ENCODE data around the gene PPP1R1C.

DNA sequence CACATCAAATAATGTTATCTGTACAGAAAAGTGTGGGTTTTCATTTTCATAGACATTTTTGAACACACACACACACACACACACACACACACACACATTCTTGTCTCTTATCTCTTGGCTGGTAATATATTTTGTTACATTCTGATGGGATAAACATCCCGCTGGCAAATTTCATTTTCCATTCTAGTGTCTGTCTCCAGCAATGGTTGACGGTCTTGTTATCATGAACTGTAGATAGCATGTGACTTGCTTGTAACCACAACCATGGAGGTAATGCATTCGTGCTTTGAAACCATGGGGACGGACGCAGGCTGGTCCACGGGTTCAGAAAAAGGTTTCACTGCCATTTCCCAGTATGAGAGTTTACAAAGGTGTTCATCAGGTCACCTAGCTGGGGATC, 156.4 kb downstream of the PPP1R1C start:
- TF ChIP-seq POLR2A (IDR thresholded peaks at IDR 0.05) (no peak), POLR2AphosphoS5 (IDR thresholded peaks at IDR 0.05) (no peak)
- TF ChIP-seq, protein P1, sequence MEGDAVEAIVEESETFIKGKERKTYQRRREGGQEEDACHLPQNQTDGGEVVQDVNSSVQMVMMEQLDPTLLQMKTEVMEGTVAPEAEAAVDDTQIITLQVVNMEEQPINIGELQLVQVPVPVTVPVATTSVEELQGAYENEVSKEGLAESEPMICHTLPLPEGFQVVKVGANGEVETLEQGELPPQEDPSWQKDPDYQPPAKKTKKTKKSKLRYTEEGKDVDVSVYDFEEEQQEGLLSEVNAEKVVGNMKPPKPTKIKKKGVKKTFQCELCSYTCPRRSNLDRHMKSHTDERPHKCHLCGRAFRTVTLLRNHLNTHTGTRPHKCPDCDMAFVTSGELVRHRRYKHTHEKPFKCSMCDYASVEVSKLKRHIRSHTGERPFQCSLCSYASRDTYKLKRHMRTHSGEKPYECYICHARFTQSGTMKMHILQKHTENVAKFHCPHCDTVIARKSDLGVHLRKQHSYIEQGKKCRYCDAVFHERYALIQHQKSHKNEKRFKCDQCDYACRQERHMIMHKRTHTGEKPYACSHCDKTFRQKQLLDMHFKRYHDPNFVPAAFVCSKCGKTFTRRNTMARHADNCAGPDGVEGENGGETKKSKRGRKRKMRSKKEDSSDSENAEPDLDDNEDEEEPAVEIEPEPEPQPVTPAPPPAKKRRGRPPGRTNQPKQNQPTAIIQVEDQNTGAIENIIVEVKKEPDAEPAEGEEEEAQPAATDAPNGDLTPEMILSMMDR (IDR thresholded peaks at IDR 0.05), result no peak
